GM12878 (cell line): ENCODE results near the gene ZBTB24. TPM values are rescaled to one million over a fixed set of nuclear protein-coding genes. Genes with fewer than 3 reads are reported as not detected.

Source experiments
- ATAC-seq: fragments of 200-7000 bp; cut with Tn5 transposase; 3 replicates; pipeline ENCODE4 v1.9.1; 2020; ENCODE audit warnings: mild to moderate bottlenecking, moderate library complexity
- BruUV-seq: library from RNA; stranded (reverse); fragments of 400-500 nt; replicated peaks from 2 replicates; lab custom pipeline; 2021; lab: Mats Ljungman, UMichigan
- CTCF ChIA-PET: fragments of 300-600 bp; sonication (Branson Sonifier 250); formaldehyde crosslinking; extraction: SDS; loops from one replicate; lab custom pipeline; 2021; ENCODE audit warnings: inconsistent platforms; lab: Yijun Ruan, JAX
- POLR2A ChIA-PET: fragments of 350-600 bp; formaldehyde crosslinking; extraction: SDS; loops from one replicate; lab custom pipeline; 2021; ENCODE audit warnings: inconsistent platforms; lab: Charles Lee
- RAD21 ChIA-PET: fragments of 300-600 bp; sonication (Branson Sonifier 250); formaldehyde crosslinking; loops from one replicate; lab custom pipeline; 2023; ENCODE audit warnings: antibody characterized with exemption; ENCODE audit not compliant: unreplicated experiment; lab: Charles Lee
- SMC1A ChIA-PET: fragments of 300-600 bp; sonication (Branson Sonifier 250); formaldehyde crosslinking; loops from one replicate; lab custom pipeline; 2023; ENCODE audit not compliant: unreplicated experiment, uncharacterized antibody; lab: Charles Lee
- DNase-seq: peaks from one replicate; pipeline ENCODE4 v3.0.0-alpha.2; 2011; ENCODE audit warnings: low read depth, low spot score
- FAIRE-seq: peaks from 3 replicates; lab custom pipeline; 2011; peaks lifted over from hg19 to GRCh38; lab: Jason Lieb, UNC
- H2AFZ ChIP-seq: 2 replicates; pipeline ENCODE4 v1.6.0; 2011; ENCODE audit warnings: low read depth, low read length, control low read depth; ENCODE audit not compliant: control insufficient read depth
- H3K27ac ChIP-seq: 2 replicates; pipeline ENCODE4 v1.5.1; 2011; ENCODE audit warnings: control low read depth; ENCODE audit not compliant: control insufficient read depth, insufficient read depth
- H3K27me3 ChIP-seq, 2 experiments: replicated peaks in 1 of 2; 2 replicates each; pipeline versions ENCODE4 v1.6.0 to v1.6.1; 2011; ENCODE audit warnings: low read length in 1 of 2; ENCODE audit not compliant: control insufficient read depth in 2 of 2, insufficient read depth in 2 of 2
- H3K36me3 ChIP-seq, 2 experiments: 2 replicates each; pipeline ENCODE4 v1.5.1; 2011; ENCODE audit warnings: low read length in 1 of 2; ENCODE audit not compliant: control insufficient read depth in 2 of 2, insufficient read depth in 2 of 2
- H3K4me1 ChIP-seq: 2 replicates; pipeline ENCODE4 v1.6.1; 2011; ENCODE audit warnings: mild to moderate bottlenecking, low read length, moderate library complexity, mixed read lengths; ENCODE audit not compliant: control insufficient read depth, insufficient read depth
- H3K4me2 ChIP-seq: 2 replicates; pipeline ENCODE4 v1.6.0; 2011; ENCODE audit warnings: control low read depth; ENCODE audit not compliant: control insufficient read depth, insufficient read depth
- H3K4me3 ChIP-seq: fragments of 200-600 bp; sonication (generic); 2 replicates; pipeline ENCODE4 v1.5.1; 2016
- H3K79me2 ChIP-seq: 2 replicates; pipeline ENCODE4 v1.6.0; 2011; ENCODE audit warnings: low read length; ENCODE audit not compliant: control insufficient read depth, insufficient read depth
- H3K9ac ChIP-seq: 2 replicates; pipeline ENCODE4 v1.8.0; 2011; ENCODE audit warnings: low read length, control low read depth, mixed read lengths; ENCODE audit not compliant: control insufficient read depth, insufficient read depth
- H3K9me3 ChIP-seq: replicated peaks from 3 replicates; pipeline ENCODE4 v1.5.1; 2011; ENCODE audit warnings: mild to moderate bottlenecking, low read length; ENCODE audit not compliant: control insufficient read depth, insufficient read depth
- H4K20me1 ChIP-seq: 2 replicates; pipeline ENCODE4 v1.6.0; 2011; ENCODE audit not compliant: control insufficient read depth, insufficient read depth
- IRF4 ChIP-seq: IDR thresholded peaks from 2 replicates; pipeline ENCODE4 v1.6.1; 2011; ENCODE audit warnings: low read depth, low read length
- JUND ChIP-seq: IDR thresholded peaks from 2 replicates; pipeline ENCODE4 v1.6.1; 2012; ENCODE audit warnings: low read depth, mild to moderate bottlenecking, low read length, improper control_type of control experiment, moderate library complexity
- MYB ChIP-seq: fragments of 150-350 bp; IDR thresholded peaks from 2 replicates; pipeline ENCODE4 v1.6.1; 2014; ENCODE audit warnings: mild to moderate bottlenecking, low read depth, low read length, borderline replicate concordance
- PAX5 ChIP-seq: IDR thresholded peaks from 2 replicates; pipeline ENCODE4 v1.6.1; 2011; ENCODE audit warnings: low read depth, low read length, borderline replicate concordance
- POLR2A ChIP-seq: IDR thresholded peaks from 2 replicates; pipeline ENCODE4 v1.6.1; 2011; ENCODE audit warnings: low read depth, mild to moderate bottlenecking, low read length
- POLR2AphosphoS2 ChIP-seq: IDR thresholded peaks from 2 replicates; pipeline ENCODE4 v1.6.1; 2011; ENCODE audit warnings: low read depth, mild to moderate bottlenecking, low read length, improper control_type of control experiment, moderate library complexity
- POU2F2 ChIP-seq: IDR thresholded peaks from 3 replicates; pipeline ENCODE4 v1.6.1; 2011; ENCODE audit warnings: low read depth, mild to moderate bottlenecking, low read length, borderline replicate concordance
- SP1 ChIP-seq: IDR thresholded peaks from one replicate; pipeline ENCODE4 v1.6.1; 2011; ENCODE audit warnings: low read depth, low read length
- SREBF1 ChIP-seq: IDR thresholded peaks from 2 replicates; pipeline ENCODE4 v1.6.1; 2012; ENCODE audit warnings: mild to moderate bottlenecking, low read length
- WGBS: methylation state at CpG from one replicate; pipeline ENCODE4 v1.1.6; 2016; ENCODE audit warnings: low lambda C conversion rate; ENCODE audit not compliant: insufficient replicate concordance, insufficient coverage; ENCODE audit errors: missing lambda C conversion rate; 5-methylcytosine and 5-hydroxymethylcytosine counted together
- in situ Hi-C: fragments of 300-500 bp; cut with MboI; formaldehyde crosslinking; loops from 9 replicates; pipeline ENCODE4 v1.14.3; 2018; ENCODE audit warnings: mixed read lengths
- intact Hi-C: fragments of 100-400 bp; cut with micrococcal nuclease; formaldehyde crosslinking; loops from one replicate; pipeline ENCODE4 v1.14.2; 2022; ENCODE audit not compliant: unreplicated experiment
- polyA plus RNA-seq, 11 experiments: library from polyadenylated mRNA; depleted of rRNA in 4 of 11; unstranded in 6 of 11; stranded (reverse) in 5 of 11; fragments of >200 nt; fragmentation: Nextera tagmentation in 4 of 11; fragmentation: Illumina TruSeq in 1 of 11; extraction: Ambion mirVana in 4 of 11; extraction: Trizol in 1 of 11; gene quantifications; 1 replicate in 1 of 11; 2 replicates in 10 of 11; pipeline versions ENCODE4 v1.2.1 to v1.2.3, GENCODE V29; 2011 to 2016; ENCODE audit warnings: inconsistent platforms in 2 of 11, missing spikeins in 2 of 11, low read depth in 1 of 11
- total RNA-seq, 4 experiments: library from RNA; depleted of rRNA in 3 of 4; stranded (reverse); fragments of >200 nt in 3 of 4; fragmentation: Illumina TruSeq in 1 of 4; extraction: Trizol in 1 of 4; gene quantifications; 2 replicates each; pipeline versions ENCODE4 v1.2.1 to v1.2.3, GENCODE V29; 2013 to 2021
- TF ChIP-seq, protein P1 (sequence below): fragments of 150-350 bp; IDR thresholded peaks from 2 replicates; pipeline ENCODE4 v1.6.1; 2014; ENCODE audit warnings: mild to moderate bottlenecking, low read depth, low read length
- TF ChIP-seq, protein P2 (sequence below): IDR thresholded peaks from 2 replicates; pipeline ENCODE4 v1.6.1; 2011; ENCODE audit warnings: borderline replicate concordance, low read depth, mild to moderate bottlenecking, moderate library complexity, low read length; ENCODE audit not compliant: insufficient read depth, poor library complexity, severe bottlenecking
- TF ChIP-seq, protein P3 (sequence below): IDR thresholded peaks from 2 replicates; pipeline ENCODE4 v1.6.1; 2011; ENCODE audit warnings: low read depth, low read length, improper control_type of control experiment, borderline replicate concordance

Gene ZBTB24
- total and polyA plus RNA-seq, 10 of the 15 experiments (the other 5 are each of a cell fraction or from before 2014, with no cell fraction given): 2.9 to 17.7 (median 8.5) TPM

DNA sequence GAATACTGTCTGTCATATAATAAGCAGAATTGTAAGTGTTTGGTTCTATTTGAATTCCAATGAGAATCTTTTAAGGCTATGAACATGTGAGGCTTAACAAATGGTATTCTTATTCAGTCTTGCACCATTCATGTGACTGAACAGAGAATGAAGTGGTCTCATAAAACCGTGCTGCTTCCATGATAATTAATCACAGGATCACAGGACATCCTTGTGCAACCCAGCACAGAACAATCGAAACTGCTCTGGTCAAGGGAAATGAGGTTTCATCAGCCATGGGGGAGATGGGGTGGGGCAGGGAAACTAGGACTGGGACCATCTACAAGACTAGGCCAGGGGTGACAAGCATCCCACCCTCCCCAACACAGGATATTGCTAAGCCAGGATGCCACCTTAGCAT lies 48.6 kb downstream of the ZBTB24 start:
- intact Hi-C loops: no loop called here
- SMC1A ChIA-PET: interaction anchor here (1.8 kb wide), 1 partner anchor 51 kb away, joined by 6 read pairs; no protein-coding TSS in a partner anchor
- in situ Hi-C loops: no loop called here
- ATAC-seq (no peak), FAIRE-seq (no peak), DNase-seq (no peak)
- Histone ChIP-seq H3K9me3 (no peaks in the 10 kb centered on the region), H3K36me3 (no peaks in the 10 kb centered on the region), H3K79me2 (no peaks in the 10 kb centered on the region), H3K9ac (no peak overlapping the region), H3K27me3 (no peaks in the 10 kb centered on the region; a peak in 1 of 4 replicates), H2AFZ (no peak overlapping the region), H3K27ac (no peak overlapping the region), H4K20me1 (no peaks in the 10 kb centered on the region), H3K4me2 (no peak overlapping the region), H3K4me3 (no peak overlapping the region), H3K4me1 (peaks cover under 1% of the 10 kb centered on the region; the same call in 1 of the 2 replicates)
- RAD21 ChIA-PET: no interaction called here
- POLR2A ChIA-PET: no interaction called here
- TF ChIP-seq IRF4: no peak
- TF ChIP-seq PAX5: no peak
- no peak for TF ChIP-seq MYB
- TF ChIP-seq POLR2AphosphoS2: no peak
- TF ChIP-seq, protein P1, sequence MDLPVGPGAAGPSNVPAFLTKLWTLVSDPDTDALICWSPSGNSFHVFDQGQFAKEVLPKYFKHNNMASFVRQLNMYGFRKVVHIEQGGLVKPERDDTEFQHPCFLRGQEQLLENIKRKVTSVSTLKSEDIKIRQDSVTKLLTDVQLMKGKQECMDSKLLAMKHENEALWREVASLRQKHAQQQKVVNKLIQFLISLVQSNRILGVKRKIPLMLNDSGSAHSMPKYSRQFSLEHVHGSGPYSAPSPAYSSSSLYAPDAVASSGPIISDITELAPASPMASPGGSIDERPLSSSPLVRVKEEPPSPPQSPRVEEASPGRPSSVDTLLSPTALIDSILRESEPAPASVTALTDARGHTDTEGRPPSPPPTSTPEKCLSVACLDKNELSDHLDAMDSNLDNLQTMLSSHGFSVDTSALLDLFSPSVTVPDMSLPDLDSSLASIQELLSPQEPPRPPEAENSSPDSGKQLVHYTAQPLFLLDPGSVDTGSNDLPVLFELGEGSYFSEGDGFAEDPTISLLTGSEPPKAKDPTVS: no peak
- TF ChIP-seq JUND: no peak
- TF ChIP-seq SP1: no peak
- TF ChIP-seq POLR2A: no peak
- TF ChIP-seq, protein P2, sequence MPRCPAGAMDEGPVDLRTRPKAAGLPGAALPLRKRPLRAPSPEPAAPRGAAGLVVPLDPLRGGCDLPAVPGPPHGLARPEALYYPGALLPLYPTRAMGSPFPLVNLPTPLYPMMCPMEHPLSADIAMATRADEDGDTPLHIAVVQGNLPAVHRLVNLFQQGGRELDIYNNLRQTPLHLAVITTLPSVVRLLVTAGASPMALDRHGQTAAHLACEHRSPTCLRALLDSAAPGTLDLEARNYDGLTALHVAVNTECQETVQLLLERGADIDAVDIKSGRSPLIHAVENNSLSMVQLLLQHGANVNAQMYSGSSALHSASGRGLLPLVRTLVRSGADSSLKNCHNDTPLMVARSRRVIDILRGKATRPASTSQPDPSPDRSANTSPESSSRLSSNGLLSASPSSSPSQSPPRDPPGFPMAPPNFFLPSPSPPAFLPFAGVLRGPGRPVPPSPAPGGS: no peak
- no peak for TF ChIP-seq SREBF1
- TF ChIP-seq POU2F2: no peak
- TF ChIP-seq, protein P3, sequence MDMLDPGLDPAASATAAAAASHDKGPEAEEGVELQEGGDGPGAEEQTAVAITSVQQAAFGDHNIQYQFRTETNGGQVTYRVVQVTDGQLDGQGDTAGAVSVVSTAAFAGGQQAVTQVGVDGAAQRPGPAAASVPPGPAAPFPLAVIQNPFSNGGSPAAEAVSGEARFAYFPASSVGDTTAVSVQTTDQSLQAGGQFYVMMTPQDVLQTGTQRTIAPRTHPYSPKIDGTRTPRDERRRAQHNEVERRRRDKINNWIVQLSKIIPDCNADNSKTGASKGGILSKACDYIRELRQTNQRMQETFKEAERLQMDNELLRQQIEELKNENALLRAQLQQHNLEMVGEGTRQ: no peak
- whole genome bisulfite sequencing: 32% methylated on average over 2 of the region's 2 CpGs
- CTCF ChIA-PET: no interaction called here
- BruUV-seq: no TSS peak
